Measurements from ENCODE around the gene BTG1. TPM values are rescaled to one million over a fixed set of nuclear protein-coding genes. Genes with fewer than 3 reads are reported as not detected.

The BTG1 gene
- total and polyA plus RNA-seq, 2 of the 8 experiments (the other 6 are each of a cell fraction or from before 2014, with no cell fraction given), result 17.1 to 32.7 TPM

DNA sequence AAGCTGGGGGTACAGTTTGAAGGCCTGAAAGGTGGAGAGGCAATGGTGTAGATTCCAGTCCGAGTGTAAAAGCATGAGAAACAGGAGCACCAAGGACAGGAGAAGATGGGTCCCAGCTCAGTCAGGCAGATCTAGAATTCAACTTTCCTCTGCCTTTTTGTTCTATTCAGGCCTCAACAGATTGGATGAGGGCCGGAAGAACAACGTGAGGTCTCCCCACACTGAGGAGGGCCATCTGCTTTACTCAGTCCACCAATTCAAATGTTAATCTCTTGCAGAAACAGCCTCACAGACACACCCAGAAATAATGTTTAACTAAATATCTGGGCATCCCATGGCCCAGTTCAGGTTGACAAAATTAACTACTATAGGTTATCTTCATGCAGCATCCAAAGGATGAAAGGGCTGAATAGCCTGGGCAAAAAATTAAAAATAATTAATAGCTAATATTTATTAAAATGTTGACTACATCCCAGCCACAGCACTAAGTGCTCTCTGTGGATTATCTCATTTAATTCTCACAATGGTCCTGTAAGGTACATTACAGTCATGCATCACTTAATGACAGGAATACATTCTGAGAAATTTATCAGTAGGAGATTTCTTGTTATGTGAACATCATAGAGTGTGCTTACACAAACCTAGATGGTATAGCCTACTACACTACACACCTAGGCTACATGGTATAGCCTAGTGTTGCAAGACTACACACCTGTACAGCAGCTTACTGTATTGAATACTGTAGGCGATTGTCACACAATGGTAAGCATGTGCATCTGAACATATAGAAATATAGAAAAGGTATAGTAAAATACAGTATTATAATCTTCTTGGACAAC is 22.5 kb downstream of the BTG1 start:
- FAIRE-seq (no peak), DNase-seq (ENCODE audit: low read depth in 1 of 2, low spot score in 2 of 2) (no peak)
- Histone ChIP-seq H3K27me3 (replicated peaks in 1 of 4; ENCODE audit: control insufficient read depth in 3 of 4, extremely low read depth in 1 of 4, insufficient read depth in 3 of 4, low read length in 3 of 4) (no peaks in the 10 kb centered on the region), H3K4ac (replicated peaks; ENCODE audit: insufficient read length, low read depth, low read length) (no peak overlapping the region), H3K9ac (replicated peaks in 1 of 4; ENCODE audit: extremely low read depth in 1 of 4, low read depth in 3 of 4, low read length in 3 of 4) (no peak overlapping the region), H3K14ac (ENCODE audit: insufficient read length) (no peak overlapping the region), H2BK12ac (ENCODE audit: low read depth, low read length) (no peak overlapping the region), H3K18ac (ENCODE audit: extremely low read depth, low read length) (no peak overlapping the region), H3K9me3 (ENCODE audit: insufficient read depth in 2 of 2, low read depth in 1 of 2, low read length in 1 of 2) (no peaks in the 10 kb centered on the region), H3K79me2 (ENCODE audit: control insufficient read depth in 1 of 2, insufficient read depth in 2 of 2, low read length in 2 of 2) (peaks cover 2 to 81% of the 10 kb centered on the region in 2 experiments; a peak in 3 of 4 replicates), H4K8ac (ENCODE audit: extremely low read depth, insufficient read depth, low read length) (no peak overlapping the region), H3K79me1 (ENCODE audit: low read depth, low read length) (no peaks in the 10 kb centered on the region), H2BK15ac (ENCODE audit: low read length) (no peak overlapping the region; the same call in 1 of the 2 replicates), H2BK5ac (ENCODE audit: low read depth, low read length) (no peak overlapping the region), H4K5ac (ENCODE audit: insufficient read length, low read depth, low read length) (no peak overlapping the region), H4K20me1 (replicated peaks in 1 of 2; ENCODE audit: control insufficient read depth in 1 of 2, insufficient read depth in 2 of 2, low read length in 2 of 2) (no peaks in the 10 kb centered on the region), H2AFZ (ENCODE audit: low read length) (no peak overlapping the region), H3K4me3 (ENCODE audit: extremely low read depth in 1 of 4, insufficient read depth in 2 of 4, low read depth in 3 of 4, low read length in 4 of 4) (no peak overlapping the region; a peak in 1 of 8 replicates), H2BK20ac (ENCODE audit: low read length) (no peak overlapping the region), H3K36me3 (ENCODE audit: control insufficient read depth in 2 of 4, insufficient read depth in 4 of 4, low read length in 3 of 4) (peaks cover 0 to 2% (median 0%) of the 10 kb centered on the region in 4 experiments; a peak in 2 of 8 replicates), H3K23ac (ENCODE audit: insufficient read length) (no peak overlapping the region), H3K23me2 (ENCODE audit: low read depth, low read length) (no peaks in the 10 kb centered on the region), H2BK120ac (replicated peaks; ENCODE audit: low read depth, low read length) (no peak overlapping the region), H3K27ac (ENCODE audit: low read depth, low read length) (no peak overlapping the region; the same call in 1 of the 2 replicates), H3K56ac (replicated peaks; ENCODE audit: insufficient read length, low read depth, low read length) (no peak overlapping the region), H4K91ac (replicated peaks; ENCODE audit: insufficient read length, low read length) (no peak overlapping the region), H3K4me1 (replicated peaks in 1 of 4; ENCODE audit: control insufficient read depth in 3 of 4, insufficient read depth in 4 of 4, low read length in 3 of 4) (peaks cover 0 to 4% (median 1%) of the 10 kb centered on the region in 4 experiments; a peak in 3 of 7 replicates), H3K4me2 (ENCODE audit: insufficient read depth in 1 of 2, low read depth in 2 of 2, low read length in 2 of 2) (no peak overlapping the region; a peak in 1 of 4 replicates), H2AK5ac (ENCODE audit: low read depth, low read length) (no peak overlapping the region)
- TF ChIP-seq GTF2F1 (IDR thresholded peaks at IDR 0.05; ENCODE audit: borderline replicate concordance, low read depth, low read length), result no peak
- no peak for TF ChIP-seq CREB1 (IDR thresholded peaks at IDR 0.05)
- TF ChIP-seq CEBPB (IDR thresholded peaks at IDR 0.05; ENCODE audit: low read depth, low read length), result no peak
- TF ChIP-seq SP1 (IDR thresholded peaks at IDR 0.05; ENCODE audit: low read depth, low read length), result no peak
- no peak for TF ChIP-seq NANOG (IDR thresholded peaks at IDR 0.05; ENCODE audit: insufficient read depth, low read depth, low read length, poor library complexity, severe bottlenecking)
- TF ChIP-seq RAD21 (IDR thresholded peaks at IDR 0.05 in 1 of 2, conservative IDR thresholded peaks at IDR 0.05 in 1 of 2; ENCODE audit: low read depth in 2 of 2, low read length in 2 of 2), result no peak
- TF ChIP-seq SAP30 (IDR thresholded peaks at IDR 0.05; ENCODE audit: insufficient read depth, insufficient replicate concordance, low read length), result no peak
- no peak for TF ChIP-seq CHD2 (IDR thresholded peaks at IDR 0.05; ENCODE audit: low read length)
- TF ChIP-seq POU5F1 (IDR thresholded peaks at IDR 0.05; ENCODE audit: low read depth, low read length), result no peak
- no peak for TF ChIP-seq CHD1 (IDR thresholded peaks at IDR 0.05; ENCODE audit: low read depth, low read length)
- WGBS, 2 experiments (ENCODE audit: extremely low coverage in 1 of 2, insufficient coverage in 1 of 2, insufficient read length in 1 of 2, insufficient replicate concordance in 2 of 2, low coverage in 1 of 2, low lambda C conversion rate in 2 of 2, missing lambda C conversion rate in 1 of 2), result 64% methylated on average over 4 of the region's 4 CpGs; no CpG with 5 or more reads in 1 of the 2 experiments
- CTCF ChIA-PET (ENCODE audit: partially characterized antibody), result interaction anchor here (0.6 to 1.8 kb wide), 2 partner anchors 21 to 136 kb away, joined by 3 to 4 read pairs; no protein-coding TSS in a partner anchor
- POLR2A ChIA-PET (ENCODE audit: partially characterized antibody), result interaction anchor here (2.2 kb wide), 1 partner anchor 22 kb away, joined by 9 read pairs; the partner anchor contains the start of gene BTG1
